RPMI8226 (cell line): ENCODE results near the gene CD82.

Experiments
- DNase-seq: peaks from one replicate; pipeline ENCODE4 v3.0.0-alpha.2; 2015

The CD82 gene

DNA sequence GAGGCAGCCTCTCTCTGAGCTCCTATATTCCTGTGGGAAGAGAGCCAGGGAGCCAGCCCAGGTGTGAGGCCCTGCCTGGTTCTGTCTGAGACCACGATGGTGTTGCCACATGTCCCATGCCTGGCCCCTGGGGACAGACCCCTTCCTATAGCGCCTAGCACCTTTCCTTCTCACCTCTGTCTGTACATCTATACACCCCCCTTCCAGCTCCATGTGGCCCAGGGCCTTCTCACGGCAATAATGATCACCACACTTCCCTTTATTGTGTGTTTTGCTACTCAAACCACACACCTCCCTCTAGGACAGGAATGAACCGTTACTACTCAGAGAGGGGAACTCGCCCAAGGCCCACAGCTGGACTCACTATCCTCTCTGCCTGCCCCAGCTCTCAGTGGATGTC, 12.8 kb downstream of the CD82 start:
- no peak for DNase-seq

DNA sequence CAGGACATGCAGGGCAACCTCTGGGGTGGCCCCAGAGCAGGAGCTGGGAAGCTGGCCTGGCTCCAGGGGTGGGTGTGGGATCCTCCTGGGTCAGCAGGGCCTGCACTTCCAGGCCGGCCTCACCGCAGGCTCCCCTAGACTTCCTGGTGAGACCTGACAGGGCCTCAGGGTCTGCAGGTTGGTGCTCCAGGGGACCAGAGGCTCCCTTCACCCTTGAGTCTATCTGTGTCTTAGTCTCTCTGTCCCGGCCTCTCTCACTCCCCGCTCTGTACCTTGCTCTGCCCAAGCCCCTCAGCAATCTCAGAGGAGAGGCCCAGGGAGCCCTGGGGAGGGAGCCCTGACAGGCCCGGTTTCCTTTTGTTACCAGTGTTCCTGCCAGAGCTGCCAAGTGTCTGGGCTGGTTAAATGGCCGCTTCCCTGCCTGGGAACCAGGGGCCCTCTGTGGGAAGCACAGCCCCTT, 13.9 kb downstream of the CD82 start:
- DNase-seq: no peak

DNA sequence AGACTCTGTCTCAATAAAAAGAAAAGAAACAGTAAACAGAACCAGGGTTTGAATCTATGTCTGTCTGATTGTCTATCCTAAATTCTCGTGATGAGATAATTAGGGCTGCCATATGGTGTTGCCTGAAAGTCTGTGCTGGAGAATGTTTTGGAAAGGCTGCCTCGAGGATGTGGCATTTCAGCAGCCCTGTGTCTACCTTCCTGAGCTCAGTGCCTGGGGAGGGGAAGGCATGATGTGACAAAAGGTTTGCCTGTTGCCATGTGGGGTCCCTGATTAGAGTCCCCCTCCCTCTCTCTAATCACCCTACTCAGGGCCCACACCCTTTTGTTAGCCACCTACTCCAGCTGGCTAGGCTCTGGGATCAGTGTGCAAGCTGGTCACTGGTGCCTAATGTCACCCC, 15.2 kb downstream of the CD82 start:
- no peak for DNase-seq

DNA sequence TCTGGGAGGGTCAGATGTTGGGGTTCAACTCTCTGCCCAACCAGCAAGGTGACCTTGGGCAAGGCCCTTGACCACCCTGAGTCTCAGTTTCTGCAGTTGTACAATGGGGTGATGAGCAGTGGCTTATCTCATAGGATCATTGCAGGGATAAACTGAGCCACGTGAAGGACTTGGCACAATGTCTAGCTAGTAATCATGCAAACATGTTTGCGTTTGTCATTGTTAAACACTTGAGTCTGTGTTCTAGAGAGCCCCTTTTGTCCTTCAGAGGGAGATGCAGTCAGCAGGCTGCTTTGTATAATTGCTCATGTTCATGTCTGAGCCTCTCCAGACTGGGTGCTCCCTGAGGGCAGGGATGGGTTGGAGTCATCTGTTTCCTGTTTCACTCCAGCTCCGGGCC, 15.8 kb downstream of the CD82 start:
- no peak for DNase-seq

DNA sequence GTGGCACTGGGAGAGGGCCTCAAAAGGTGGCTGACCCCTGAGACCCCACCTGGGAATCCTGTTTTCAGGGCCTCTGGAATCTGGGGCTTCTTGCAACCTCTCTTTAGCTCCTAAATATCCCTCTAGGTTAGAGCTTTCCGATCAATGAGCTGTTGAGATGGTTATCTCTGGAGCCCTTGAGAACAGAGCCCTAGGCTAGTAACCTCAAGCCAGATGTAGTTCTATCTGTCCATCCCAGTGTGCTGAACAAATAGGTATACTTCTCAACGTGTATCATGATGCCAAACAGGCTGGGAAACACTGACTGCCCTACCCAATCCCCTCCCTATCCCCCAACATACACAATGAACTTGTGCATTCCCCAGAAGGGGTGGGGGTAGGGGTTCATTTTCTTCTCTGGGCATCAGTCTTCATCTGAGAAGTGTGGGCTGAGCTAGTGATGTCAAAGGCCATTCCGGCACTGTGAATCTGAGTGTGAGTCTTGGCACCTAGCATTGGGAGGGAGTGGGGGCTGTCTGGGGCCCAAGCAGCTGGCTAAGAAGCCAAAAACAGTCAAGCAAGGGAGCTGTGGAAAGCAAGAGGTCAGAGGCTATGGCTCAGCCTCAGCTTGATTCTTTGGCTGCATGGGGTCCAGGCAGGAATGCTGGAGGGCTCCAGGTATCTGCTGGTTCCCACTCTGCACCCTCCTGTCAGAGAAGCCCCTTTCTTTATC, 17.3 kb downstream of the CD82 start:
- no peak for DNase-seq

DNA sequence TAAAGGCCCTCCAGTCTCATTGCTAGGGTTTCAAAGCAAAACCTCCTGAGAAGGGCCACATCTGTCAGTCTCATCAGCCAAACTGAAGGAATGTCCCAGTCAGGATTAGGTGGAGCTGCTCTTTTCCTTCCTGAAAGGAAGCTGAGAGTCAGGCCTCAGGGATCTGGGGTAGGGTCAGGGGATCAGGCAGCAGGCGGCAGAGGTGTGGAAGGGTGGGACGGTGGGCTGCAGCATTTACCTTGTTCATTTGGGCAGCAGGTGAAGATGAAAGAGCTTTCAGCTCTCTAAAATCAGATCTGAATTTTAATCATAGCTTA, 17.8 kb downstream of the CD82 start:
- no peak for DNase-seq

DNA sequence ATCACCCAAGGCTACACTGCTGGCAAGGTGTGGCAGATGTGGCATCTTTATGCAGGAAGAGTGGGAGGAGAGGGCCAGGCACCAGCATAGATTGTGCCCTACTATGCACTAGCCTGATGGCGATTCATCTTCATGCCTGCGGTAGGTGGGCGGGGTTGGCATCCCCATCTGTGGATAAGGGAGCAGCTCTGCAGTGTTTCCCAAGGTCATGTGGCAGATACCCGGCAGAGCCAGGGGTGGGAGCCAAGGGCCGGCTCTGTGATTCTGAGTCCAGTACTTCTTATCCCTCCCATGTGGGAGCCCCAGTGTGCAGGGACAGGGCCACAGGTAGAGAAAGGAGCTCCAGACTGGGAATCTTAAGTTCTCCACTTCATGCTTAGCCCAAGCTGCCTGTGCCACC, 20.0 kb downstream of the CD82 start:
- DNase-seq: no peak

DNA sequence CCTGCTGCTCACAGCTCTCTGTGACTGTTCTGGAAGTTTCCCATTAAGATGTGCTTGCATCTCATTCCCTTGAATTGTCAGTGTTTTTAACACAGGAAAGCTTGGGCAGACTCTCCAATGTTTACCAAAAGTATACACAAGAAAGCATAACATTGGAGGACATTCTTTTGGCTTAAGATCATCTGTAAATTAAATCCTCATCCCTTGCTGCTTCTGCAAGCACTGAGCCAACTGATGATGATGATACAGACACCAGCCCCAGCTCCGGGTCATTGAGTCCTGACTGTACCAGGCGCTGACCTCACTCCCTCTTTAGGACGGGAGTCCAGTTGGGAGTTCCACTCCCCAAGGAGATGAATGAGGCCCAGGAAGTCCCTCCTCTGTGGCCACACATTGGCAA, 23.8 kb downstream of the CD82 start:
- no peak for DNase-seq

DNA sequence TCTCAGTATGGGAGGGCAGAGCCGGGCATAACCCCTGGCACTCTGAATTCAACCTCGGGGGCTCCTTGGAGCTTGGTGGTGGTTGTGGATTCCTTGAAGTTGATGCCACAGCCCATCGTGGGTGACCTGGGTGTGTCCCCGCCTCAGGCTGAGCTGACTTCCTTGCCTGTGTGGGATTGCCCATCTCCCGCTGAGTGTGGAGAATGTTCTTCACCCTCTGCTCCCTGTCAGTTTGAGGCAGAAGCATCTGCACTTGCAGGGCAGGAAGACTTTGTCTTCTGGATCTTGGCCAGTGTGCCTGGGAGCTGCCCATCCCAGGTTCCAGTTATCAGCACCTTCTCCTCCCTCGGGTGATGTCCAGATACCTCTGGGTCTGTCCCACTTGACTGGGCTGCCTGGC, 25.3 kb downstream of the CD82 start:
- DNase-seq: no peak

DNA sequence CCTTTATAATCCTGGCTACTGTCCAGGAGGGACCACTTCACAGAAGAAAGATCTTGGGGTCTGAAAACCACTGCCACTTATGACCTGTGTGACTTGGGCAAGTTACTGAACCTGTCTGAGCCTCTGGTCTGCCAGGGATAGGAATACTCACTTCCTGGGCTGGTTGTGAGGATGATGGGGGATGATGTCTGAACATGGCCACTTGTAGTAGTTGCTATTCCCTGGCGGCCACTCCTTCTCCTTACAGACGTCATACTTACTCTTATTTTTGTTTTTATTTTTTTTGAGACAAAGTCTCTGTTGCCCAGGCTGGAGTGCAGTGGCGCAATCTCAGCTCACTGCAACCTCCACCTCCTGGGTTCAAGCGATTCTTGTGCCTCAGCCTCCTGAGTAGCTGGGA, 26.1 kb downstream of the CD82 start:
- DNase-seq: no peak

DNA sequence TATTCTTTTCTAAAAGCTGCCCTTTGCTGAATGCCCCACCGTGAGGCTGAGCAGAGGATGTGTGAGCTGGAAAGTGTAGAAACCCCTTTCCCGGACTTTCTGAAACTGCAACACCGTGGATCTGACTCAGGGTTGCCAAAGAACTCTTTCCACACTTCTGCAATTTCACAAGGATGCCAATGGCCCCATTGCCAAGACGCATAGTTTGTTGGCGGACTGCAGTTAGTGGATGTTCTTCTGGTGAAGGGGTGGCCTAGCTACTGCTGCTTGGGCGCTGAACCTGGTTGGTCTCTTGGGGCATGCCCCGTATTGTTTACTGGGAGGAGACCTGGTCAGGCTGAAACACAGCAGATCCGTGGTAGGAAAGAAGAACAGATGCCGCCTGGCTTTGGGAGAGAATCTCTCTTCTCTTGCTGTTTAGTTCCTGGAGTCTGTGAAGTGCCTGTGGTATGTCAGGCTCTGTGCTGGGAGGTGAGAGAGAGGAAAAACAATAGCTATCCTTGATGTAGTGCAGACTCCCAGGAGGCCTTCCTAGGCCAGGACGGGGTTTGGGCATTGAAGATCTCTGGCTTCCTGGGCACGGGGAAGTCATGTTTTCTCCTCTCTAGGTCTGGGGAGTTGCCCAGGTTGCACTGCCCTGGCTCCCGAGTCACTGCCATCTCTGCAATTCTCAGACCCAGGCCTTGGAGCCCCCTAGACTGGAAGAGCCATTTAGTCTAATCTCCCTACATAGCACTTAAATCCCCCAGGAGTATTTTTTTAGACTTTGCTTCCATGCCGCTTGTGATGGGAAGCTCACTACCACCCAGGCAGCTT, 26.9 kb downstream of the CD82 start:
- no peak for DNase-seq

DNA sequence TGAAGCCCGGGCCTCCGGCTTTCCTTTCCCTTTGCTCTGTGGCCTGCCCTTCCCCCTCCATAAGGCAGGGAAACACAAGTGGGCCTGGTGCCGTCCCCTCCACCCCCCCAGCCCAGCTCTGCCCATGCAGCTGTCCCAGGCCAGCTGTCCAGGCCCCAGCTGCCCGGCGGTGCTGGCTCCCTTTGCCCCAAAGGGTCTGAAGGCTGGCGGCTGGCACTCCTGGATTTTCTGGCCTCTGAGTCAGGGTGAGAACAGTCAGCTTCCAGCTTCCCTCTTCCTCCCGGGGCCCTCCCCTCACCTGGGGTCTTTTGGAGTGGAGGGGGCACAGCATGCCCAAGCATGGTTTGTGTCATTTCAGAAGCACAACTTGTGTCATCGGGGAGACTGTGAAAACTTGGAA, 27.8 kb downstream of the CD82 start:
- no peak for DNase-seq

DNA sequence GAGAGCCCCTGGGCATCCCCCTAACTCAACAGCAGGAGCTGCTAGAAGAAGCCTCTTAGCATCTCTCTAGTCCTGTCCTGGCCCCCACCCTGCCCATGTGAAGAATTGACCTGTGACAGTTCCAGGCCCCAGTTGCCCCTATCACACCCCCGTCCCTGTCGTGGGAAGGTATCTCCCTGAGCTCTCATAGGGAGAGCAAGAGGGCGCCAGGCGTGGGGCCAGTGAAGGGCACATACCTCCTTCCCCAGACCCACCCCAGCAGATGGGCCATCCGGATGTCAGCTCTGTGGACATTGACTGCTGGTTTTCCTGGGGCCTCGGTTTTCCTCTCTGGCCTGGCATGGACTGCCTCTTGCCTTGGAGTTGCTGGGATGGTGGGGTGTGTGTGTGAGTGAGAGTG, 29.5 kb downstream of the CD82 start:
- no peak for DNase-seq

DNA sequence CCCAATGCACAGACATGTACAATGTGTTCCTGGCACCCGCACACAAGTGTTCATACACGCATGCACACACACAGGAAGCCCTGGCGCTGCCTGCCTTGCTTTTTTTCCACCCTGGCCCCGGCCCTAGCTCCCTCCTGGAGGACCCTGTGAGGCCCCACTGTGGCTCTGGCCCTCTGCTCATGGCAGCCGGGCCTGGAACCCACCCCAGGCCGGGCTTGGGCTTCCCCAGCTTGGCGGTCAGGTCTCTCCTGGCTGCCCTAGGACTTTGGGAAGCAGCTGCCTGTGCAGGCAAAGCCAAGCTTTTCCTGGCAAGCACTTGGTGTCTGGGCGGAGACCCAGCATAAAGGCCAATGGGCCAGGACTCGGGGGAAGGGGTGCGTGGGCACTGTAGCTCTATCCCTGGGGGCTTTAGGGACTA, 30.5 kb downstream of the CD82 start:
- DNase-seq: no peak

DNA sequence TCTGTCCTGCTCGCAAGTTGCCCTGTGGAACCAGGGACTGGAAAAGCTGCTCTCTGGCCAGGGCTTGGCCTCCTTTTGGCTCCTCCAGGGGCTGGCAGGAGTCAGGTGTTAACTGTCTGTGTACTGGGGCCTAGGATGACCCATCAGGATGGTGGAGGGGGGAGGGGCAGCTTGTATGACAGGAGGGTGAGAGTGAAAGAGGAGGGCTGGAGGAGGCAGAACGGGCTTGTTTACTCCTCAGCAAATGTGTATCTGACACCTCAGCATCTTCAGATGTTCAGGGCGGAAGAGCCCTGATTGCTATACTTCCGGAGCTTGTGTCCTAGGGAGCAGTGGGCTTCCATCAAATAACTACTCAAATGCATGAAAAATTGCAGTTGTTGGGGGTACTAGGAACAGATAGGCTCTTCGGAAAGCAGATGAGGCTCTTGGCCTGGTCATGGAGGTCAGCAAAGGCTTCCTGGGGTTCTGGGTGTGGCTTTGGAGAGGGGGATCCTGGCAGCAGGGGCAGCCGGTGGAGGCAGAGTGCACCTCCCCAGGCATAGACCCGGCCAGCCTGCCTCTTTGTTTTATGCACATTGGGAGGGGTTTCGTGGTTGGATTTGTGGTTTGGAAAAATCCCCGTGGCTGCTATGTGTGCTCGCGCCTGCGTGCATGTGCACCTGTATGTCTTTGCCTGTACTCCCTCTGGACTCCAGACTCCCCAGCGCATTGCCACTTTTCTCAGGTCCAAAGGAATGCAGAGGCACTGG, 31.2 kb downstream of the CD82 start:
- DNase-seq: peak; percentile 88

DNA sequence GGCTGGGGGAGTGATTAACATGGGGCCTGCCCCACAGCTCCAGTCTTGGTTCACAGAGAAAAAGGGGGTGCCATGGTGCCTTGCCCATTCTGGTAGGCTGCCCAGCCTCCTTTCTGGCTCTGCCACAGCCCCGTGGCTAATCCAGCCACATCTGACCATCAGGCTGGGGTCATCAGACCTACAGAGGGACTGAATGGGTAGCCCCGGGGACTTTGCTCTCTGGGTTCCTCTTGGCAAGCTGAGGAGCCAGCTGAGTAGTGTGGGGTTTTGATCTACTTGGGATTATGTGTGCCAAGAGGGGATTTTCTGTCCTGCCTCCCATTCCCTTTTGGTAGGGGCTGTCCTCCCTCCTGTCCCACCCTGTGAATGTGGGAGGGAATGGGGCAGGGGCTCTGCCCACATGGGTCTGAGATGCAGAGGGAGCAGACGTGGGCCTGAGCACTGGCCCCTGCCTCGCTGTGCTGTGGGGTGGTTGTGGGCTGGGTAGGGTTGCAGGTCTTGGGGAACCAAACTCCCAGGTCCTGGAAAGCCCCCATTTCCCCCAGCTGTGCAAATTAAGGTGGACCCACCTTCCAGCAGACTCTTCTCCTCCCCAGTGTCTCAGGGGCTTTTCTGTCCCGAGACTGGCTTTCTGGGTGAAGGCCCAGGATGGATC, 32.0 kb downstream of the CD82 start:
- DNase-seq: no peak

DNA sequence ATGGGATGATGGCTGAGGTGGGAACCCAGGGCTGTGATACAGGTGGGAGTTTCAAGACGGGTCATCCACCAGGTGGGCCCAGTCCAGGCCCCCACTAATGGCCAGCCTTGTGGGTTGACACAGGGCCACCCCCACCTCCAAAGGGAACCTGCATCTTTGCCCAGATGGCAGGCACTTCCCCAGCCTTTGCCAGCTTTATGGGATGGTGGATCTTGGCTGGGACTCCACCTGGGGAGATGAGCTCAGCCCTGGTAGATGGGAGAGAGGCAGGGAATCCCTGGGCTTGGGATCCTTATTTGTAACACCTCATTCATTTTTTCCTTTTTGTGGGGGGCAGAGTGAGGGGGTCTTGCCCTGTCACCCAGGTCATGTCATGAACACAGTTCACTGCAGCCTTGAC, 33.4 kb downstream of the CD82 start:
- no peak for DNase-seq

DNA sequence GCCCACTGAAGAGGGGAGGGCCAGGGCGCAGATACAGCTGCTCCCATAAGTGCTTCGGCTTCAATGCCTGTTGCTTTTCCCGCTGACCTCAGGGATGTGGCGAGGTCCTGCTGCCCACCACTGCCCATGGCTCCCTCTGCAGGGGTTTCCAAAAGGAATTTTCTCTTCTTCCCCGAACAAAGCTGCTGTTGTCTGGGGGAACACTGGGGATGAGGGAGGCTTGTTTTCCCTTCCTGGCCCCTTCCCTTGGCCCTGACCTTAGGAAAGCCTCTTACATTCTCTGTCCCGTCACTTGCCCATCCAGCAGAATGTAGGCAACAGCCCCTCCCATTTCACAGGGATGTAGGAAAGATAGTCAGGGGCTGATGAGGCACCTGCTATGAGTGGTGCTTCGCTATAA, 34.8 kb downstream of the CD82 start:
- no peak for DNase-seq

DNA sequence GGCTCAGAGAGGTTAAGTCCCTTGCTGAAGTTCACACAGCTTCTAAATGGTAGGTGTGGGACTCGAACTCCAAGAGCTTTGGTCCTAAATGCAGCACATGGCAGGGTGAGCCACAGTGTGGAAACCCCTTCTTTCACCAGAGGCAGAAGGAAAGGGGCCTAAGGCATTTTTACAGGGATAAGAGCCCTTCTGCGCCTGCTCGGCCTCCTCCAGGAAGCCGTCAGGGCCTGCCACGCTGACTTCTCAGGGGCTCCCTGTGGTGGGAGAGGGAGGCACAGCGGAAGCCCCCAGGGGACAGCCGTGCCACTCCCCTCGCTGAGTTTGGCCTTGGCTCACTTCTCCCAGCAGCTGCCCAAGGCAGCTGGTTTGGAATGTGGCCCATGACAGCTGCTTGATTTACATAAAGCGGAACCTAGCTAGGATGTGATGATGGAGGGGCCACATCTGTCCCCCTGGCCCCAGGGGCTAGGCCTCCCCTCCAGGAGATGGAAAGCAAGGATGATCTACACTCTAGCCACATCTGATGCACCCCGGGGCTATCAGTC, 35.4 kb downstream of the CD82 start:
- DNase-seq: no peak

DNA sequence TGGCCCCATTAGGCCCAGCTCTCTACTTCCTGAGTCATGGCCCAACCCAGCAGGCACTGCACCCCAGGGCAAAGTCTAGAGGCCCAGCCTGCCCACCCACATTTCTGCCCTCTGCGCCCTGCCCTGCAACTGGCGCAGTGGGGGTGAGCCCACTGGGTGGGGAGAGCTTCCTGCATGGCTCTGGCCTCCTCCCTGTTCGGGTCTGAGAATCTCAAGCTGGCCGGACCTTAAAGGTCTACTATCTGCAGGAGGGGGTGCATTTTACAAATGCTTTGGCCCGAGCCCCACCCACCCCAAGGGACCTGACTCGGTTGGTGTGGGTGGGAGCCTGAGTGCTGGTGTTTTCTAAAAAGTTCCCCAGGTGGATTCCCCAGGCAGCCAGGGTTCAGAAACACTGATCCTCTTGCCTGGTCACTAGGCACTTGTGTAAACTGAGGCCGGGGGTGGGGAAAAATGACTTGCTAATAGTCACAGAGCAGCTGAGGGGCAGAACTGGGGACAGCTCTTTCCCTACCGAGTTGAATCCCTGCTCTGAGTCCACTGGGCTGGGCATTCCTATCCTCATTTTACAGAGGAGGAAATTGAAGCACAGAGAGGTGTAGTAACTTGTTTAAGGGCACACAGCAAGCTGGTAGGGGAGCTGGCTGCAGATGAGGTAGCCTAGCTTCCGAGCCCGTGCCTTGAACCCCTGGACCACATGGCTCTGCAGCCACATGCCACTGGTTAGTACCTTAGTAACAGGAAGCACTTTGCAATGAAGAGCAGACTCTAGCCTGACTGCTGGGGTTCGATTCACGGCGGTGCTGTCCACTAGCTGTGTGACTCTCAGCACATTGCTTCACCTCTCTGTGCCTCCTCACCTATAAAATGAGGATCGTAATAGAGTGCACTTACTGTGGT, 36.3 kb downstream of the CD82 start:
- no peak for DNase-seq

DNA sequence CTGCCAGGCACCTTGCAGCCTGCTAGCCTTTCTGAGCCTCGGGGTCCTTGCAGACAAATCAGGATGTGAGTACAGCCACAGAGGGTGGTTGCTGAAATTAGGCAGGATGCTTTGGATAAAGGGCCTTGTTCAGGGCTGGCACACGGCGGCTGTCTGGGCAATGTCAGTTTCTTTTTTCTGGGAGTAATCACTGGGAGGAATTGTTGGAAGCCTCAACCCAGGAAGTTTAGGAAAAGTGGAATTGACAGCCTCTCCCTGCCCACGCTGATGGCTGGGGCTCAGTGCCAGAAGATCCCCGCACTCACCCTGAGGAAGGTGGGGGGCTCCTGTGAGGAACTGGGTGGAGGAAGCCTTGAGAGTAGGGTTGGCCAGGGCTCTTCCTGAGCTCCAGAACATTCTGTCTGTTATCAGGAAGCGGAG, 37.4 kb downstream of the CD82 start:
- DNase-seq: no peak

DNA sequence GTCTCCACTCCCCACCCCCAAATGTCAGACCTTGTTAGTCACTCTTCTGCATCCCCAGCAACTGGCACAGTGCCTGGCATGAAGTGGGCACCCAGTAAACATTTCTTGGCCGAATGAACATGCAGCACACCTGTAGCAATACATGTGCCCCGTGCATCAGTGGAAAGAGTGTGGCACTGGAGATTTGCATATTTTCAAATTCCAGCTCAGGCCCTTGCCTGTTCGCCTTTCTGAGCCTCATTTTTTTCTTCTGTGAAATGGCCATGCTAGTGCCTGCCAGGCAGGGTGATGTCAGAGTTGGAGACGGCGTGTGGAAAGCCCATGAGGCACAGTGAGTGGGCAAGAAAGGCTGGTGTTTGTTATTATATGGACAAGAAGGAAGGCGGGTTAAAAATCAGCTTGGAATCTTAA, 38.7 kb downstream of the CD82 start:
- DNase-seq: peak; percentile 50
